Right ventricle myocardium inferior (tissue), 1 donor: Measurements from ENCODE around the gene PATE1. TPM values are rescaled to one million over a fixed set of nuclear protein-coding genes. Genes with fewer than 3 reads are reported as not detected.
"Not testable (repeated sequence)": the region's sequence is repeated elsewhere in the genome, so short reads cannot be mapped to it uniquely, and the experiment has no call there.

ENCODE experiments used
- ATAC-seq: fragments of 200-7000 bp; cut with Tn5 transposase; one replicate; pipeline ENCODE4 v1.9.1; 2020; ENCODE audit warnings: mild to moderate bottlenecking, moderate library complexity
- DNase-seq: peaks from one replicate; pipeline ENCODE4 v3.0.0; 2021; ENCODE audit errors: missing footprints
- intact Hi-C: fragments of 100-400 bp; cut with DNase I; formaldehyde crosslinking; loops from one replicate; pipeline ENCODE4 v1.11.0; 2022
- long read RNA-seq: library from polyadenylated mRNA; unstranded; transcript quantifications from one replicate; pipeline ENCODE4 v2.0.0, GENCODE V29; 2021
- total RNA-seq: library from RNA; stranded (reverse); fragmentation: NEBNext Ultra II Directional; extraction: Animal tissue kit (Norgen Biotek cat#: 25700); gene quantifications from one replicate; pipeline ENCODE4 v1.2.1, GENCODE V29; 2021
- donor health status: DM: no; HTN: yes; CAD: no; lungs with severe emphysema.

Gene PATE1, protein sequence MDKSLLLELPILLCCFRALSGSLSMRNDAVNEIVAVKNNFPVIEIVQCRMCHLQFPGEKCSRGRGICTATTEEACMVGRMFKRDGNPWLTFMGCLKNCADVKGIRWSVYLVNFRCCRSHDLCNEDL
- total RNA-seq, result not detected
- long read RNA-seq, result 0 reads

DNA sequence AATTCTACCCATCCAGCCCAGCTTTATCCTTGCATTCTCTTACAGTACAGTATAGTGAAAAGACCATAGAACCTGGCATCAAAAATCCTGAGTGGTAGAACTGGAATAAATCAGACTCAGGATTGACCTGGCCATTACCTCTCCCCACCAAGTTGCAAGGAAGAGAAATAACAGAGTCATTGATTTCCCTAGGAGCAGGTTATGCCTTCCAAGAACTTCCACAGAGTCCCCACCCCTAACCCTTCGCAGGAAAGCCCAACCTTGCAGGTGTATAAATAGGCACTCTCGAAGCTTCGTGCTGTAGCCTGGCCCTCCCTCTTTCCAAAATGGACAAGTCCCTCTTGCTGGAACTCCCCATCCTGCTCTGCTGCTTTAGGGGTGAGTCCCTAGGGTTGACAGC, at the start of gene PATE1:
Gene PATE1, plus strand, starts transcription at position 301 of the 400 bp plus-strand sequence. Its CDS starts 26 bp downstream, at position 327.
- DNase-seq (no peak), ATAC-seq (no peak)
- intact Hi-C loops, result no loop called here

DNA sequence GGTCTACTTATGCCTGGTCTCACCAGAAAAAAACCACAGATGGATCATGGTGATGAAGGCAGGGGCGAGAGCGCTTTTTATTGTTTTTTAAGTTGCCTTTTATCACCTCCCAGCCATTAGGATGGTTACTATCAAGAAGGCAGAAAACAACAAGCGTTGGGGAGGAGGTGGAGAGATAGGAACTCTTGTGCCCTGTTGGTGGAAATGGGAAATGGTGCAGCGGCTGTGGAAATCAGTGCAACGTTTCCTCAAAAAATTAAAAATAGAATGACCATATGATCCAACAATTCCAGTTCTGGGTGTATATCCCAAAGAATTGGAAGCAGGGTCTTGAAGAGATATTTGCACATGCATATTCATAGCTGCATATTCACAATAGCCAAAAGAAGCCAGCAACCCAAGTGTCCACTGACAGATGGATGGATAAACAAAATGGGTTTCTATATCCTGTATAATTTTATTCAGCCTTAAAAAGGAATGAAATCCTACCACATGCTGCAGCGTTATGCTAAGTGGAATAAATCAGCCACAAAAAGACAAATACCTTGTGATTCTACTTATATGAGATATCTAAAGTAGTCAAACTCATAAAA, 45.0 kb upstream of the PATE1 start:
- no peak for ATAC-seq
- intact Hi-C loops, result no loop called here
- DNase-seq, result no peak

DNA sequence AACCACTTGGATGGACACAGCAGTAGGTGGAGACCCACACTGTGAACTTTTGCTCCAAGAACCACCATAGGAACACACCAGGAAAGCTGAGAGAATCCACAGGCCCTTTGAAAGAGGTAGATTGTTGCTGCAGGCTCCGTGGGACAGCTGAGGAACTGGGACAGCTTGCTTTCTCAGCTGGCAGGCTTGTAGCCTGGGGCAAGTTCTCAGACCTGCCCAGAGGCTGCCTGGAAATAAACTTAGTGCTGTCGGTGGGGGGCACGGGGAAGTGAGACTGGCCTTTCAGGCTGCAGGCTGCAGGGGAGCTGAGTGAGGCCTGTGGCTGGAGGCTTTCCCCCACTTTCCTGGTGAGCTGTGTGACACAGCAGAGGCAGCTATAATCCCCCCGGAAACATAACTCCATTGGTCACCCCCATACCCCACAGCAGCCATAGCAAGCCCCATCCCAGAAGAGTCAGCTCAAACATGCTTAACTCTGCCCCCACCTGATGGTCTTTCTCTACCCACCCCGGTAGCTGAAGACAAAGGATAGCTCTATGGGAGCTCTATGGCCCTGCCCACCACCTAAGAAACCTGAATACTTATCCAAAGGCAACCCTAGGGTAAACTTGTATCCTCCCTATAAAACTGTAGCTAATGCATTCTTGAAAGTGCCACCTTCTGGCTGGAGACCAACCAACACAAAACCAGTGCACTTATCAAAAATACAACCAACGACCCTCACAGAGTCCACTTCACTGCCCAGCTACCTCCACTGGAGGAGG, 44.0 kb upstream of the PATE1 start:
- intact Hi-C loops, result no loop called here
- DNase-seq (no peak), ATAC-seq (no peak)

DNA sequence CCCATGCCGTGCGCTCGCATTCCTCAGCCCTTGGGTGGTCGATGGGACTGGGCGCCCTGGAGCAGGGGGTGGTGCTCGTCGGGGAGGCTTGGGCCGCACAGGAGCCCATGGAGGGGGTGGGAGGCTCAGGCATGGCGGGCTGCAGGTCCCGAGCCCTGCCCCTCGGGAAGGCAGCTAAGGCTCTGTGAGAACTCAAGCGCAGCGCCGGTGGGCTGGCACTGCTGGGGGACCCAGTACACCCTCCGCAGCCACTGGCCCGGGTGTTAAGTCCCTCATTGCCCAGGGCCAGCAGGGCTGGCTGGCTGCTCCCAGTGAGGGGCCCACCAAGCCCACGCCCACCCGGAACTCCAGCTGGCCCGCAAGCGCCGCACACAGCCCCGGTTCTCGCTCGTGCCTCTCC, 41.4 kb upstream of the PATE1 start:
- ATAC-seq, intact Hi-C loops, DNase-seq: not testable (repeated sequence)

DNA sequence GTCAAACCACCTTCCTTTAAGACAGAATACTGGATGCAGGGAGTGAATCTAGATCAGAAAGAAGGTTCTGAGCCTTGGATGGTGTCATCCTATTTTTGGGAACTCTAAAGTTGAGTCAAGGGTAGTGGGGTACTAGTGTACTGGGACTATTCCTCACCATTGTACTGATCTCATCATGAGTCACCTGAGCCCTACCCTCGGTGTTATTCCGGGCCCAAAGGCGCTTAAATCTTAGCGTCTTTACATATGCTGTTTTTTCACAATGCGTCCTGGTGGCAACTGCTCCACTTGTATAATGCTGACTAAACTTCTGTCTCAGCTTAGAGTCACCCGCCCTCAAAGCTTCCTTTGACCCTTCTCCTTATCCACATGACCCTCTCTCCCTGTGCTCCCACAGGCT, 25.3 kb upstream of the PATE1 start:
- intact Hi-C loops, result no loop called here
- ATAC-seq, result no peak

DNA sequence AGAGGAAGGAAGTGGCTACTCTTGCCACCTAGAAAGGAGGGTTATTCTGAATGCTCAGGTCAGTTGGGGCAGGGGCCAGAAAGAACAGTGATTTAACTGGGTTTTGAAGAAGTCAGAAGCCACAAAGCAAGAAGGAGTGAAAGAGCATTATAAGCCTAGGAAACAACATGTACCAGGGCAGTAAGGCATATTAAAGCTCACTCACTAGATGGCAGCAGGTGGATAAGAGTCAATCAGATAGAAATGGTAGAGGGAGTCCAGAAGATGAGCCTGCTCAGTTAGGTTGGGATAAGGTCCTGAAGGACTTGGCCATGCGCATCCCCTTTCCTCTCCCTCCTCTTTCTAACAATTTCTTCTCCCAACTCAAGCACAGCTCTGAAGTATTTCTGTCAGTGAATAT, 22.0 kb upstream of the PATE1 start:
- DNase-seq (no peak), ATAC-seq (no peak)
- intact Hi-C loops, result no loop called here

More for the DNA sequence above, 25.3 kb upstream of the PATE1 start:
- no peak for DNase-seq

DNA sequence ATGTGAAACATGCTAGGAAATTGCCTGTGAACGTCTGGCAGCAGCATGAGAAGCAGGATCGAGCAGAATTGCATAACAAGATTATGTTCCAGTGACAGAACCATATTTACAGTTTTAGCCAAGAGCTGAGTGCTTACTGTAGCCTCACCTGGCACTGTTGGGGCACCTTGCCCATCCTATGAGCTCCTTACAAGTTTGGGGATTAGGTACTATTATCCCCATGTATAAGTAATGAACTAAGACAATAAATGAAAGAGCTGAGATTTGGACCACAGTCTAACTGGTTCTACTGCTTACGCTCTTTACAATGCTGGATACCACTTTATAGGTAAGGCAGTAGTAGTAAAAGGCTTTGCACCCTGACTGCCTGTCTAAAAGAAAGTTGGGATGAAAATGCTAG, 17.1 kb upstream of the PATE1 start:
- ATAC-seq (no peak), DNase-seq (no peak)
- intact Hi-C loops, result no loop called here

DNA sequence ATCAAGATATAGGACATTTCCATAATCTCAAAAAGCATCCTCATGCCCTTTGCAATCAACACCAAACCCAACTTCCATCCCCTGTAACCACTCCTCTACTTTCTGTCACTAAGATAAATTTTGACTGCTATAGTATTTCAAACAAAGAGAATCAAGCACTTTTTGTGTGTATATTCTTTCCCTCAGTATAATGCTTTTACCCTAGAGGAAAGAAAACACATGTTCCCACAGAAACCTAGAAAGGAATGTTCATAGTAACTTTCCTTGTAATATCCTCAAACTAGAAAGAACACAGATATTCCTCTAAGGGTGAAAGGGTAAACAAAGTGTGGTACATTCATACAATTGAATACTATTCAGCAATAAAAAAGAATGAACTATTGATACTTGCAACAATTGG, 5.5 kb upstream of the PATE1 start:
- ATAC-seq, result no peak
- DNase-seq, result no peak
- intact Hi-C loops, result no loop called here

DNA sequence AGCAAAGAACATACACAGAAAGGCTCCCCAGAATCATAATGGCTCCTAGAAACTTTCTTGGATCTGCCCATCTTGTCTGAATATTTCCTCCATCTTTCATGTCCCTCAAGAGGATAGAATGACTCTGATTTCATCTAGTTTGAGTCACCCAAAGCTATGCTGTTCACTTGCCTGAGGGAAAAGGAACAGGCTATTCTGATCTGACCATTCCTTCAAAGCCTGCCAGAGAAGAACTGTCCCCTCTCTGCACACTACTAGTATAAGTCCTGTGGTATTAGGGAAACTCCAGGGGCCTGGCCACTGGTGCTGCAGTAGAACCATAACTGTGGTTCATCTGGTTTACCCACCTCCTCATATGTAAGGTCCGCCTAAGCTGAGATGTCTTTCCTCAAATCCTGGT, 2.4 kb upstream of the PATE1 start:
- no peak for ATAC-seq
- intact Hi-C loops, result no loop called here
- no peak for DNase-seq

DNA sequence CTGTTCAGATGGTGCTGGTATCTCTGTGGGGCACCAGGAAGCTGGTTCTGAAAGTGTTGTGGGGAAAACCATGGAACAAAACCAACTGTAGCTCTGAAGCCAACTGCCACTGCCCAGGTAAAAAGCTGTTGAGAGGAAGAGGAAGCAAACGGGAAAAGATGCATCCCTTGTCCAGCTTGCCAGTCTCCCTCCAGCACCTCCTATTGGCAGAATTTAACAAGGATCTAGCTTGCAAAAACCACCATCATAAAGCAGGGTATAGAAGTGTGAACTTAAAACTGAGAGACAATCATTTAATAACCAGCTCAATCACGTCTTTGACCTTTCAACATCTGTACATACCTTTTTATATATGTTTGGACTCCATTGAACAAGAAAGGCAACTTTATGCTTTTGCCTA, 4.5 kb downstream of the PATE1 start:
- intact Hi-C loops, result no loop called here
- no peak for DNase-seq

DNA sequence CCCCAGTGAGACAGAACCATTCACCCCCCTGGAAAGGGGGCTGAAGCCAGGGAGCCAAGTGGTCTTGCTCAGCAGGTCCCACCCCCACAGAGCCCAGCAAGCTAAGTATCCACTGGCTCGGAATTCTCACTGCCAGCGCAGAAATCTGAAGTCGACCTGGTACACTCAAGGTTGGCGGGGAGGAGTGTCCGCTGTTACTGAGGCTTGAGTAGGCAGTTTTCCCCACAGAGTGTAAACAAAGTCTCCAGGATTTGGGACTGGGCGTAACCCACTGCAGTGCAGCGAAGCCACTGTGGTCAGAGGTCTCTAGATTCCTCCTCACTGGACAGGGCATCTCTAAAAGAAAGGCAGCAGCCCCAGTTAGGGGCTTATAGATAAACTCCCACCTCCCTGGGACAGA, 10.0 kb downstream of the PATE1 start:
- intact Hi-C loops, result no loop called here
- ATAC-seq (no peak), DNase-seq (no peak)

More for the DNA sequence above, 4.5 kb downstream of the PATE1 start:
- no peak for ATAC-seq

DNA sequence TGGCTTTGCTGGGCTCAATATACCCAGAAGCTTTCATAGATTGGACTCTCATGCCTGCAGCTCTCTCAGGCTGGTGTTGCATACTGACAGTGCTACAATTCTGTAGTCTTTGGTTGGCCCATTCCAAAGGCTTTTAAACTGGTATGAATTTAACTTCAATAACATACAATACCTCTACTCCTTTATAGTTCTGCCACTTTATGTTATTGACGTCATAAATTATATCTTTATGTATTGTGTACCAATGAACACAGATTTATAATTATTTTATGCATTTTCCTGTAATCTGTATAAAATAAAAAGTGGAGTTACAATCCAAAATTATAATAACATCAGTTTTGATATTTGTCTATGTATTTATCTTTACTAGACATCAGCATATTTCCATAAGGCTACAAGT, 16.4 kb downstream of the PATE1 start:
- intact Hi-C loops, result no loop called here
- no peak for DNase-seq
- ATAC-seq, result no peak

DNA sequence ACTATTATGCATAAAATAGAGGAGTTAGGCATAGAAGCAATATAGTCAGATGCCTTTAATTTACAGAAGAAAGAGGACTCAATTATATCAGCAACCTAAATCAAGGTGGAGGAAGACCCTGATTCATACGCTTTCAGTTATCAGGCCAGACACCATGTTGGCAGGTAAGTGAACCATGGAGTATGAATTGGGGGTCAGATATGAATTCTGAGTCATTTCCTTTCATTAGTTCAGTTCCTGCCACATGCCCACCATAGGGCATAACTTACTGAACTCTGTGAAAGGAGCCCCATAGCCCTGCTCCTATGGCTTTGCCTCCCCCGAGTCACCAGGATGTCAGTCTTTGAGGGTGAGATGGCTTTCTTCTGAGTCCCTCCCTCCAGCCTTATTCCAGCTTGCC, 17.4 kb downstream of the PATE1 start:
- no peak for DNase-seq
- intact Hi-C loops, result no loop called here
- ATAC-seq, result no peak

DNA sequence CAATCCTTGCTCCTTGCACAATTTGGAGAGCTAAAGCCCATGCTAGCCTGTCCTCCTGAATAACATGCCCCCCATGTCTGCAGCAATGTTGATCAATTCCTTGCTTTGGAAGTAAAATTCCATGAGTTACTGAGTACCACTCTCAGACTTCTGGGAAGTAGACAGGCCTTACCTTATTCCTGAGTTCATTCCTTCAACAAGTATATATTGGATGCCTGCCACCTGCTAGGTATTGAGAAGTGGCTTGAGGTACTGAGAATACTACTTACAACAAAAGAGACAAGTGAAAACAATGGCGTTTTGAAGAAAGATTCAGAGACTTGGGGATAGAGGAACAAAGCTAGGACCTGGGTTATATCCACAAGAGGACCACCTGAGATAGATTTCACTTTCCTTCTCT, 20.2 kb downstream of the PATE1 start:
- ATAC-seq (no peak), DNase-seq (no peak)
- intact Hi-C loops, result no loop called here

DNA sequence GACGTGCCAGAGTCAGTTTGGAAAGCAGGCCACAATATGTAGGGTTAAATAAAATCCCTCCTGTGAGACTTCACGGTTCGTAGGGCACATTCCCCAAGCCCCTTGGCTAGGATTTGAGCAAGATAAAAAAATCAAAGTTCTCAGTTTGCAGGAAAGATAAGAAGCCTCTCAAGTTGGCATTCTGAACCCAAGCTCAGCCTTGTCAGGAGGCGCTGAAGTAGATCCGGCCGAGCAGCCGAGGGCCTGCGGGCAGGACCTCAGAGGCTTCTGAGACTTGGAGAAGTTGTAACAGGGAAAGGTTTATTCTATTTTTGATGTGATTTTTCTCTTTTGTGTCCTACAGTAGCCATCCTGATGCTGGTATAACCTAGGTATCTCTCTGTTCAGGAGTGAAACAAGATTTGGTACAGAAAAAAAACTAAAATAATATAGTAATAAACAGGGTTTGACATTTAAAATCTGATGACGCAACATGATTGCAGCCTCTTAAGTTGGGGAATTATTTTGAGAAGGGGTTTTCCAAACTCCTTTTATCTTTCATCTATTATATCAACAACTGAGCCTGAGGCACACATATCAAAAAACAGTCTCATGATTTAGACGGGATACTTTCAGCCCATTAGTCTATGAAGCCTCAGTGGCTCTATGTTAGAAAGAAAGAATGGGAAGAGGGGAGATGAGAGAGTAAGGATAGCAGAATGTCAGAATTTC, 22.4 kb downstream of the PATE1 start:
- ATAC-seq, result no peak
- no peak for DNase-seq
- intact Hi-C loops, result no loop called here

DNA sequence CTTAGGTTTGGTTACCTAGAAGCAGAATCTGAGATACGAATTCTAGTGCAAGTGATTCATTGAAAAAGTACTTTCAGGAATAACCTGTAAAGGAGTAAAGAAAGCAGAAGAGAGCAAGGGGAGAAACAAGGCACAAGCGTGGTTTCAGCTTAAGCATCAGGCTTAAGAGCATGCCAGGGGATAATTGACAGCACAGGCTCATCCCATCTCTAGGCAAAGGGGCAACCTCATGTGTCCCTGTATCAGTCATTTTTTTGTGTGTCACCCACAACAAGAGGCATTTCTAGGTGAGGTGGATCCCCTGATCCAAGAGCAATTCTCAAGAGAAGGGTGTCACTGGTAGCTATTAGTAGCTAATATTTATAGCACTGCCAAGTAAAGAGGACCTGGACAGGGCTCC, 24.5 kb downstream of the PATE1 start:
- no peak for DNase-seq
- intact Hi-C loops, result no loop called here
- ATAC-seq, result no peak

DNA sequence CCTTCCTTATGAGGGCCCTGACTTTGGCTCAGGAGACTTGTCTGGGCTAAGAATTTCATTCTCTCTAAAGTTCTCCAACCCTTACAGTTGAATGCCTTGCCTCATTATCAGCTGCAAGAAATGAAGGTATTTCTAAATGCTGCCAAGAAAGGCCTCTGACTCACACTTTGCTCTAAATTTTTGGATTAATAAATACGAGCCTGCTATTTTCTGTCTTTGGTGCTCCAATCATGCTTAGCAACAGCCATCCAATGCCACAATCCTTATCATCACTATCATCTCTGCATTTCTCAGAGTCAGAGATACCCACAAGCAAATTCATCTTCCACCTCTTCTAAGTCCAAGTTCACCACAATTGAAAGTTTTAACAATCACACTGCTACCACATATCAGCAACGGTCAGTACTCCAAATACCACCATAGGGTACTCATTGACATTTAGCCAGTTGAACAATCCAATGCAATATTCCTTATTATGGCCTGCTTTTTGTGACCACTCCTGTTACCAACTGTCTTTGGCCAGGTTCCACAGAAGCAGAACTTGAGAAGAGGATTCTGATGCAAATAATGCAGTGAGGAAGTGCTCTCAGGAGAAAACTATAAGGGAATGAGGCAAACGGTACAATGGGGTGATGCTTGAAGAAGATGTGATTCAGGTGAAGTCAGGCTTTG, 26.9 kb downstream of the PATE1 start:
- intact Hi-C loops, result no loop called here
- no peak for DNase-seq
- peak; percentile 48 for ATAC-seq

DNA sequence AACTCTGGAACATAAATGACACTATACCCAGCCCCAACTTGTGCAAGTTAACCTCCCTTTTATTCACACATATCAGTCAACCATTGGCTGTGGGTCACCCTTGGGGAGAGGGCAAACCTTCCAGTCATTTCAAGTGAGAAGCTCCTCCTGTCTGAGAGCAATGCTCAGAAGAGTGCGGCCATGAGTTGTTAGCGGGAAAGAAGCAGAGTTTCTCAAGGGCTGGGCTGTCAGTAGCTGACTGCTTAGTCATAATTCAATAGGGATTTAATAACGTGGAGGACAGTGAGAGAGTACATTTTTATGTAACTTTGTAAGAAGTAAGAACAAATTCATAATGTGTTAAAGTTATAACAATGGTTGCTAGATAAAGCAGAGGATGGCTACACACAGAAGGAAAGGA, 27.4 kb downstream of the PATE1 start:
- ATAC-seq, result peak; percentile 52
- no peak for DNase-seq
- intact Hi-C loops, result no loop called here

DNA sequence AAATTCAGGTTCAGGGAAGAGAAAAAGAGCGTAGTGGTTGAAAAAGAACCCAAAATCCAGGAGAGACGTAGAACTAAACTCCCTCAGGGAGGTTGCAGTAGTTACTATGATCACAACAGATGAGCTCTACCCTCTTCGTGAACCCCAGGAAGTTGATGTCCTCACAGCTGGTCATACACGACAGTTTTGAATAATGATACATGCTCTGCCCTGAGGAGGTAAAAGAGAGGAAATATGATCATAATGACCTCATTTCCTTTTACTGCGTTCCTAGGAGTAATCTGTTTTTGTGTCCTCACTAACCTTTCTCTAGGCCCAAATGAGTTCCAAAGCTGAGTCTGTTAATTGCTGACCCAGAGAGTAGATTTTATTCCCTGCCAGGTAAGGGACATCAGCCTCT, 31.2 kb downstream of the PATE1 start:
- no peak for DNase-seq
- intact Hi-C loops, result no loop called here

More for the DNA sequence above, 31.2 kb downstream of the PATE1 start:
- no peak for ATAC-seq
